Keratinocyte (primary cell): Measurements from ENCODE around the gene RABEP1. TPM values are rescaled to one million over a fixed set of nuclear protein-coding genes. Genes with fewer than 3 reads are reported as not detected.

Source experiments
- DNase-seq: peaks from one replicate; pipeline ENCODE4 v3.0.0-alpha.2; 2011; ENCODE audit warnings: low read depth, missing footprints, low spot score
- FAIRE-seq: peaks from 2 replicates; lab custom pipeline; 2011; peaks lifted over from hg19 to GRCh38; lab: Jason Lieb, UNC
- H2AFZ ChIP-seq: 2 replicates; pipeline ENCODE4 v1.6.0; 2012; ENCODE audit warnings: low read length, control low read depth, inconsistent platforms; ENCODE audit not compliant: control insufficient read depth
- H3K27ac ChIP-seq: 2 replicates; pipeline ENCODE4 v1.5.1; 2011; ENCODE audit warnings: low read length; ENCODE audit not compliant: control insufficient read depth, insufficient read depth
- H3K27me3 ChIP-seq: 3 replicates; pipeline ENCODE4 v1.6.0; 2011; ENCODE audit warnings: low read length; ENCODE audit not compliant: control insufficient read depth, insufficient read depth; ENCODE audit errors: extremely low read depth
- H3K36me3 ChIP-seq, 2 experiments: 2 replicates in 1 of 2; 3 replicates in 1 of 2; pipeline ENCODE4 v1.5.1; 2011; ENCODE audit warnings: low read length in 2 of 2, mild to moderate bottlenecking in 1 of 2; ENCODE audit not compliant: control insufficient read depth in 2 of 2, insufficient read depth in 2 of 2; ENCODE audit errors: extremely low read depth in 1 of 2
- H3K4me1 ChIP-seq: 3 replicates; pipeline ENCODE4 v1.5.1; 2011; ENCODE audit warnings: low read length; ENCODE audit not compliant: control insufficient read depth, insufficient read depth; ENCODE audit errors: extremely low read depth
- H3K4me2 ChIP-seq: 3 replicates; pipeline ENCODE4 v1.6.0; 2011; ENCODE audit warnings: low read depth, low read length; ENCODE audit not compliant: control insufficient read depth, insufficient read depth; ENCODE audit errors: extremely low read depth
- H3K4me3 ChIP-seq, 3 experiments: fragments of 200-600 bp in 1 of 3; sonication (generic) in 1 of 3; 2 replicates in 2 of 3; 3 replicates in 1 of 3; pipeline ENCODE4 v1.5.1; 2011 to 2016; ENCODE audit warnings: low read length in 3 of 3, mild to moderate bottlenecking in 3 of 3, control low read depth in 2 of 3, inconsistent platforms in 1 of 3, low read depth in 1 of 3, mixed read lengths in 1 of 3, mixed run types in 1 of 3, moderate library complexity in 1 of 3; ENCODE audit not compliant: control insufficient read depth in 2 of 3, insufficient read depth in 2 of 3; ENCODE audit errors: extremely low read depth in 1 of 3
- H3K79me2 ChIP-seq: 2 replicates; pipeline ENCODE4 v1.6.0; 2012; ENCODE audit warnings: low read length; ENCODE audit not compliant: control insufficient read depth, insufficient read depth
- H3K9ac ChIP-seq: 3 replicates; pipeline ENCODE4 v1.6.0; 2011; ENCODE audit warnings: low read length; ENCODE audit not compliant: control insufficient read depth, insufficient read depth; ENCODE audit errors: extremely low read depth
- H3K9me1 ChIP-seq: 3 replicates; pipeline ENCODE4 v1.6.0; 2011; ENCODE audit warnings: low read length; ENCODE audit not compliant: control insufficient read depth, insufficient read depth; ENCODE audit errors: extremely low read depth
- H3K9me3 ChIP-seq: 2 replicates; pipeline ENCODE4 v1.5.1; 2012; ENCODE audit warnings: low read depth, low read length; ENCODE audit not compliant: control insufficient read depth
- H4K20me1 ChIP-seq: 3 replicates; pipeline ENCODE4 v1.6.0; 2011; ENCODE audit warnings: low read length; ENCODE audit not compliant: control insufficient read depth, insufficient read depth; ENCODE audit errors: extremely low read depth
- CTCF ChIP-seq, 3 experiments: IDR thresholded peaks in 1 of 3; conservative IDR thresholded peaks in 1 of 3; optimal IDR thresholded peaks in 1 of 3; 2 replicates in 2 of 3; 3 replicates in 1 of 3; pipeline versions ENCODE3 to v1.5.1; 2011; ENCODE audit warnings: low read length in 3 of 3, mild to moderate bottlenecking in 3 of 3, moderate library complexity in 2 of 3, control low read depth in 1 of 3, inconsistent platforms in 1 of 3; ENCODE audit not compliant: insufficient read depth in 2 of 3; ENCODE audit errors: extremely low read depth in 1 of 3
- EZH2 ChIP-seq: IDR thresholded peaks from one replicate; pipeline ENCODE4 v1.6.1; 2012; ENCODE audit warnings: inconsistent platforms, mild to moderate bottlenecking, low read length, moderate library complexity
- dilution Hi-C: fragments of 300-500 bp; cut with MboI; formaldehyde crosslinking; loops from one replicate; pipeline ENCODE4 v1.7.0; 2020; ENCODE audit warnings: low sequenced_read_pairs; ENCODE audit not compliant: extremely low pct_ligation_motif_present
- polyA plus RNA-seq, 5 experiments: library from polyadenylated mRNA; depleted of rRNA in 3 of 5; stranded (reverse) in 3 of 5; stranded (forward) in 1 of 5; unstranded in 1 of 5; fragments of >200 nt; gene quantifications; 1 replicate in 1 of 5; 2 replicates in 3 of 5; 3 replicates in 1 of 5; pipeline versions ENCODE4 v1.2.1 to v1.2.3, GENCODE V29; 2011 to 2012; ENCODE audit warnings: missing spikeins in 2 of 5, low read depth in 1 of 5, low replicate concordance in 1 of 5

RABEP1 gene
- polyA plus RNA-seq, 1 donor (not counting 4 experiments of a cell fraction or from before 2014, with no cell fraction given): 27.1 TPM

GRCh38 chr17:5365831-5366230 is 83.7 kb downstream of the RABEP1 start:
- Histone ChIP-seq H3K4me2 (peak overlapping the region; percentile 98), H4K20me1 (no peaks in the 10 kb centered on the region), H2AFZ (peak overlapping the region; percentile 87), H3K9ac (peak overlapping the region; percentile 82), H3K79me2 (no peaks in the 10 kb centered on the region), H3K9me1 (no peaks in the 10 kb centered on the region), H3K4me3 (peak overlapping the region; percentile 27 to 66 (median 65)), H3K36me3 (peaks cover 11 to 17% of the 10 kb centered on the region in 2 experiments), H3K4me1 (peaks cover 29% of the 10 kb centered on the region), H3K27ac (peak overlapping the region; percentile 97), H3K27me3 (no peaks in the 10 kb centered on the region), H3K9me3 (no peaks in the 10 kb centered on the region)
- DNase-seq (peak; percentile 49), FAIRE-seq (peak; percentile 51)
- dilution Hi-C loops: no loop called here
- TF ChIP-seq CTCF (optimal IDR thresholded peaks at IDR 0.05 in 1 of 3, IDR thresholded peaks at IDR 0.05 in 1 of 3, conservative IDR thresholded peaks at IDR 0.05 in 1 of 3; ENCODE audit: extremely low read depth in 1 of 3, insufficient read depth in 2 of 3, low read length in 3 of 3) (no peak), EZH2 (no peak)

- FAIRE-seq (no peak), DNase-seq (no peak)
- no peaks in the 10 kb centered on the region for H3K9me1 ChIP-seq
- no peaks in the 10 kb centered on the region for H3K27me3 ChIP-seq
- H3K9ac ChIP-seq: no peak overlapping the region
- no peaks in the 10 kb centered on the region for H3K9me3 ChIP-seq
- H3K4me3 ChIP-seq: no peak overlapping the region
- peaks cover 8 to 16% of the 10 kb centered on the region in 2 experiments for H3K36me3 ChIP-seq
- H4K20me1 ChIP-seq: no peaks in the 10 kb centered on the region
- H3K79me2 ChIP-seq: no peaks in the 10 kb centered on the region
- H3K4me2 ChIP-seq: no peak overlapping the region
- dilution Hi-C loops: no loop called here
- peaks cover 10% of the 10 kb centered on the region for H3K4me1 ChIP-seq
- no peak overlapping the region for H3K27ac ChIP-seq
- TF ChIP-seq EZH2 (no peak), CTCF (optimal IDR thresholded peaks at IDR 0.05 in 1 of 3, IDR thresholded peaks at IDR 0.05 in 1 of 3, conservative IDR thresholded peaks at IDR 0.05 in 1 of 3; ENCODE audit: extremely low read depth in 1 of 3, insufficient read depth in 2 of 3, low read length in 3 of 3) (no peak)
- no peak overlapping the region for H2AFZ ChIP-seq
These were observed 88.3 kb downstream of the RABEP1 start for GRCh38 chr17:5370411-5370810.
